SK-N-SH (cell line): ENCODE results near the gene GAN. TPM values are rescaled to one million over a fixed set of nuclear protein-coding genes. Genes with fewer than 3 reads are reported as not detected.

Experiments used
- CTCF ChIA-PET: fragments of 300-600, 350-600 bp; formaldehyde crosslinking; extraction: SDS; loops from one replicate; lab custom pipeline; 2021; lab: Yijun Ruan, JAX
- POLR2A ChIA-PET: fragments of 350-600 bp; sonication (Branson Sonifier 250); formaldehyde crosslinking; extraction: SDS; loops from one replicate; lab custom pipeline; 2020; ENCODE audit warnings: antibody characterized with exemption, inconsistent platforms; lab: Yijun Ruan, JAX
- DNase-seq: peaks from one replicate; pipeline ENCODE4 v3.0.0; 2012
- H2AFZ ChIP-seq: fragments of 200-600 bp; sonication (generic); 2 replicates; pipeline ENCODE4 v1.8.1; 2016; ENCODE audit warnings: antibody characterized with exemption, mild to moderate bottlenecking, low read depth
- H3F3A ChIP-seq: fragments of 200-600 bp; sonication (generic); replicated peaks from 2 replicates; pipeline ENCODE3; 2016; ENCODE audit warnings: antibody characterized with exemption, mild to moderate bottlenecking; ENCODE audit not compliant: insufficient read depth
- H3K27ac ChIP-seq, 2 experiments: fragments of 200-500 bp in 1 of 2; fragments of 200-600 bp in 1 of 2; sonication (Bioruptor generic) in 1 of 2; sonication (generic), shearing (Covaris generic) in 1 of 2; 2 replicates each; pipeline versions ENCODE4 v1.5.1 to v1.6.1; 2014 to 2016; ENCODE audit warnings: low read depth in 2 of 2, inconsistent platforms in 1 of 2, low read length in 1 of 2, mild to moderate bottlenecking in 1 of 2, mixed read lengths in 1 of 2
- H3K27me3 ChIP-seq: fragments of 200-600 bp; sonication (generic), shearing (Covaris generic); 2 replicates; pipeline ENCODE4 v1.6.1; 2016; ENCODE audit warnings: mixed run types; ENCODE audit not compliant: insufficient read depth
- H3K36me3 ChIP-seq, 2 experiments: fragments of 200-500 bp in 1 of 2; fragments of 200-600 bp in 1 of 2; sonication (Bioruptor generic) in 1 of 2; sonication (generic) in 1 of 2; replicated peaks in 1 of 2; 2 replicates each; pipeline versions ENCODE3 to v1.5.1; 2014 to 2016; ENCODE audit warnings: low read length in 1 of 2, mild to moderate bottlenecking in 1 of 2; ENCODE audit not compliant: insufficient read depth in 2 of 2, control insufficient read depth in 1 of 2
- H3K4me1 ChIP-seq, 2 experiments: fragments of 200-500 bp in 1 of 2; fragments of 200-600 bp in 1 of 2; sonication (Bioruptor generic) in 1 of 2; sonication (generic), shearing (Covaris generic) in 1 of 2; 2 replicates each; pipeline versions ENCODE4 v1.5.1 to v1.6.1; 2014 to 2016; ENCODE audit warnings: low read depth in 1 of 2, low read length in 1 of 2, mixed run types in 1 of 2; ENCODE audit not compliant: insufficient read depth in 2 of 2, control insufficient read depth in 1 of 2
- H3K4me2 ChIP-seq: fragments of 200-600 bp; sonication (generic), shearing (Covaris generic); 2 replicates; pipeline ENCODE4 v1.6.1; 2017; ENCODE audit warnings: mixed run types
- H3K4me3 ChIP-seq, 2 experiments: fragments of 200-500 bp in 1 of 2; fragments of 200-600 bp in 1 of 2; sonication (Bioruptor generic) in 1 of 2; sonication (generic), shearing (Covaris generic) in 1 of 2; 2 replicates each; pipeline versions ENCODE4 v1.5.1 to v1.8.1; 2014 to 2016; ENCODE audit warnings: low read depth in 2 of 2, inconsistent platforms in 1 of 2, low read length in 1 of 2, mild to moderate bottlenecking in 1 of 2, mixed read lengths in 1 of 2, moderate library complexity in 1 of 2
- H3K79me2 ChIP-seq: fragments of 200-600 bp; sonication (generic); 2 replicates; pipeline ENCODE4 v1.8.1; 2017; ENCODE audit warnings: mild to moderate bottlenecking; ENCODE audit not compliant: insufficient read depth
- H3K9ac ChIP-seq: fragments of 200-600 bp; sonication (generic); 2 replicates; pipeline ENCODE4 v1.6.1; 2017; ENCODE audit warnings: mixed run types
- H3K9me2 ChIP-seq: fragments of 200-600 bp; sonication (generic); 2 replicates; pipeline ENCODE4 v1.6.1; 2017; ENCODE audit warnings: mixed run types
- H3K9me3 ChIP-seq: fragments of 200-600 bp; sonication (generic); 2 replicates; pipeline ENCODE4 v1.6.1; 2017; ENCODE audit warnings: mixed run types, mild to moderate bottlenecking, moderate library complexity
- H4K20me1 ChIP-seq: fragments of 200-600 bp; sonication (generic); 2 replicates; pipeline ENCODE4 v1.6.1; 2017; ENCODE audit warnings: mild to moderate bottlenecking, mixed run types; ENCODE audit not compliant: insufficient read depth
- CTCF ChIP-seq: fragments of 200-600 bp; sonication (generic); IDR thresholded peaks from 2 replicates; pipeline ENCODE4 v1.6.1; 2017; ENCODE audit warnings: antibody characterized with exemption, mild to moderate bottlenecking, moderate library complexity
- ELF1 ChIP-seq: IDR thresholded peaks from 2 replicates; pipeline ENCODE4 v1.4.0; 2012
- EP300 ChIP-seq, 2 experiments: IDR thresholded peaks; 2 replicates each; pipeline versions ENCODE4 v1.4.0 to v1.6.1; 2012; ENCODE audit warnings: borderline replicate concordance in 1 of 2, low read depth in 1 of 2, low read length in 1 of 2
- GABPA ChIP-seq: IDR thresholded peaks from 2 replicates; pipeline ENCODE4 v1.4.0; 2012; ENCODE audit warnings: low read depth, mild to moderate bottlenecking
- MAX ChIP-seq: IDR thresholded peaks from 2 replicates; pipeline ENCODE4 v1.4.0; 2012; ENCODE audit warnings: low read depth
- MEF2A ChIP-seq: IDR thresholded peaks from 2 replicates; pipeline ENCODE4 v1.4.0; 2012; ENCODE audit warnings: low read depth, borderline replicate concordance
- MXI1 ChIP-seq: IDR thresholded peaks from 2 replicates; pipeline ENCODE4 v1.6.1; 2012; ENCODE audit warnings: mild to moderate bottlenecking, low read depth, low read length, improper control_type of control experiment
- NFIC ChIP-seq: IDR thresholded peaks from 2 replicates; pipeline ENCODE4 v1.4.0; 2012; ENCODE audit warnings: borderline replicate concordance
- PBX3 ChIP-seq: IDR thresholded peaks from 2 replicates; pipeline ENCODE4; 2012
- POLR2AphosphoS5 ChIP-seq: IDR thresholded peaks from 2 replicates; pipeline ENCODE4 v1.6.1; 2012; ENCODE audit warnings: low read depth, low read length
- RAD21 ChIP-seq: IDR thresholded peaks from 2 replicates; pipeline ENCODE4 v1.6.1; 2012; ENCODE audit warnings: mild to moderate bottlenecking, low read length
- RCOR1 ChIP-seq: fragments of 150-350 bp; IDR thresholded peaks from 2 replicates; pipeline ENCODE4 v1.6.1; 2017; ENCODE audit warnings: antibody characterized with exemption, low read length
- REST ChIP-seq: IDR thresholded peaks from 2 replicates; pipeline ENCODE4 v1.6.1; 2012; ENCODE audit warnings: mild to moderate bottlenecking, low read depth, low read length, moderate library complexity
- RXRA ChIP-seq: IDR thresholded peaks from 2 replicates; pipeline ENCODE4 v1.4.0; 2012; ENCODE audit warnings: low read depth, mild to moderate bottlenecking, borderline replicate concordance
- SIN3A ChIP-seq: IDR thresholded peaks from 2 replicates; pipeline ENCODE4 v1.6.1; 2012; ENCODE audit warnings: low read depth, mild to moderate bottlenecking, low read length, moderate library complexity, borderline replicate concordance
- TCF12 ChIP-seq: IDR thresholded peaks from 2 replicates; pipeline ENCODE4 v1.4.0; 2012
- TEAD4 ChIP-seq: IDR thresholded peaks from 2 replicates; pipeline ENCODE4 v1.4.0; 2012; ENCODE audit warnings: mild to moderate bottlenecking, borderline replicate concordance; ENCODE audit not compliant: insufficient read depth
- YY1 ChIP-seq: IDR thresholded peaks from 2 replicates; pipeline ENCODE4 v1.4.0; 2012; ENCODE audit warnings: low read depth, mild to moderate bottlenecking
- WGBS: methylation state at CpG from one replicate; pipeline ENCODE4 v1.1.6; 2017; ENCODE audit warnings: low lambda C conversion rate; 5-methylcytosine and 5-hydroxymethylcytosine counted together
- polyA plus RNA-seq, 3 experiments: library from polyadenylated mRNA; depleted of rRNA; stranded (reverse); fragments of >200 nt; gene quantifications; 2 replicates each; pipeline ENCODE4 v1.2.3, GENCODE V29; 2012

GAN gene
- polyA plus RNA-seq, 1 of the 3 experiments (the other 2 are of a cell fraction), result 0.79 TPM

- no peaks in the 10 kb centered on the region for H3K36me3 ChIP-seq
- H3K4me3 ChIP-seq, result no peak overlapping the region
- 92% methylated on average over 10 of the region's 14 CpGs for WGBS
- TF ChIP-seq YY1 (no peak), EP300 (IDR thresholded peaks at IDR 0.05; ENCODE audit: borderline replicate concordance in 1 of 2, low read depth in 1 of 2, low read length in 1 of 2) (no peak), POLR2AphosphoS5 (no peak), MEF2A (no peak), TEAD4 (no peak), SIN3A (no peak), PBX3 (no peak), NFIC (no peak), CTCF (no peak), TCF12 (no peak), RCOR1 (no peak), RAD21 (no peak), RXRA (no peak), GABPA (no peak), ELF1 (no peak), REST (no peak), MXI1 (no peak), MAX (no peak)
- H3K4me2 ChIP-seq, result no peak overlapping the region
- no peak for DNase-seq
- H4K20me1 ChIP-seq, result no peaks in the 10 kb centered on the region
- no peak overlapping the region for H2AFZ ChIP-seq
- H3K9me3 ChIP-seq, result no peaks in the 10 kb centered on the region
- ChIA-PET POLR2A (no interaction called here), CTCF (no interaction called here)
- H3K9me2 ChIP-seq, result no peaks in the 10 kb centered on the region
- no peaks in the 10 kb centered on the region; a peak in 1 of 4 replicates for H3K4me1 ChIP-seq
- H3K79me2 ChIP-seq, result no peaks in the 10 kb centered on the region
- H3K9ac ChIP-seq, result no peak overlapping the region
- H3K27me3 ChIP-seq, result no peaks in the 10 kb centered on the region
- peaks cover 2% of the 10 kb centered on the region for H3F3A ChIP-seq
- no peak overlapping the region for H3K27ac ChIP-seq
These were observed 118.3 kb downstream of the GAN start for GRCh38 chr16:81432937-81433557.
